ENCODE results near the gene CBFA2T3.

- TF ChIP-seq REST (IDR thresholded peaks at IDR 0.05; ENCODE audit: low read depth) (no peak), EP300 (IDR thresholded peaks at IDR 0.05; ENCODE audit: borderline replicate concordance) (no peak), TEAD4 (IDR thresholded peaks at IDR 0.05) (no peak), TCF12 (IDR thresholded peaks at IDR 0.05; ENCODE audit: low read depth) (no peak), CREB1 (IDR thresholded peaks at IDR 0.05; ENCODE audit: low read depth) (no peak), ZBTB7A (IDR thresholded peaks at IDR 0.05; ENCODE audit: low read depth) (no peak), CEBPB (IDR thresholded peaks at IDR 0.05) (no peak), YY1 (IDR thresholded peaks at IDR 0.05; ENCODE audit: low read depth) (no peak), EGR1 (IDR thresholded peaks at IDR 0.05) (no peak), TAF1 (IDR thresholded peaks at IDR 0.05; ENCODE audit: low read depth) (no peak), MAX (IDR thresholded peaks at IDR 0.05) (no peak), FOXM1 (IDR thresholded peaks at IDR 0.05; ENCODE audit: borderline replicate concordance, low read depth) (no peak)
These were observed 25.5 kb downstream of the CBFA2T3 start for GRCh38 chr16:88951501-88951900.
